ENCODE measurements around the gene SEC24D.

Gene SEC24D

DNA sequence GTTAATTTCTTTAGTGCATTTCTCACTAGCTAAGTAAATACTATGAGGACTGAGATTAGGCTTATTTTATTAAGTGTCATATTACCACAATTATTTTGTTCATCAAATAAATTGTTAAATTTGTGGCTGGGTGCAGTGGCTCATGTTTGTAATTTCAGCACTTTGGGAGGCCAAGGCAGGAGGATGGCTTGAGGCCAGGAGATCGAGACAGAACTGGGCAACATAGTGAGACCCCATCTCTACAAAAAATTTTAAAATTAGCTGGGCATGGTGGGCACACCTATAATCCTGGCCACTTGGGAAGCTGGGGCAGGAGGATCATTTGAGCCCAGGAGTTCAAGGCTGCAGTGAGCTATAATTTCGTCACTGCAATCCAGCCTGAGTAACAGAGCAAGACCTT is 6.8 kb downstream of the SEC24D start:
- H3K27ac ChIP-seq (ENCODE audit: low read depth, low read length, poor library complexity, severe bottlenecking) = no peak overlapping the region
- no peak overlapping the region for H3K4me2 ChIP-seq (ENCODE audit: low read length)
- H3K27me3 ChIP-seq (ENCODE audit: insufficient read depth, low read length) = no peaks in the 10 kb centered on the region
- H3K79me2 ChIP-seq (ENCODE audit: insufficient read depth, low read length) = no peaks in the 10 kb centered on the region
- no peak overlapping the region for H2AFZ ChIP-seq (ENCODE audit: low read length)
- peaks cover 19% of the 10 kb centered on the region; the same call in 1 of the 2 replicates for H3K36me3 ChIP-seq (ENCODE audit: insufficient read depth, low read length)
- no peak overlapping the region for H3K4me3 ChIP-seq (ENCODE audit: low read depth, low read length, poor library complexity, severe bottlenecking)
- H3K9me2 ChIP-seq (ENCODE audit: low read depth, low read length) = no peaks in the 10 kb centered on the region
- no peaks in the 10 kb centered on the region for H4K20me1 ChIP-seq (ENCODE audit: insufficient read depth, low read length)
- H3F3A ChIP-seq (ENCODE audit: insufficient read depth, low read length) = no peaks in the 10 kb centered on the region
- TF ChIP-seq EZH2 (IDR thresholded peaks at IDR 0.05; ENCODE audit: borderline replicate concordance, low read length) = no peak
- TF ChIP-seq, protein P1, sequence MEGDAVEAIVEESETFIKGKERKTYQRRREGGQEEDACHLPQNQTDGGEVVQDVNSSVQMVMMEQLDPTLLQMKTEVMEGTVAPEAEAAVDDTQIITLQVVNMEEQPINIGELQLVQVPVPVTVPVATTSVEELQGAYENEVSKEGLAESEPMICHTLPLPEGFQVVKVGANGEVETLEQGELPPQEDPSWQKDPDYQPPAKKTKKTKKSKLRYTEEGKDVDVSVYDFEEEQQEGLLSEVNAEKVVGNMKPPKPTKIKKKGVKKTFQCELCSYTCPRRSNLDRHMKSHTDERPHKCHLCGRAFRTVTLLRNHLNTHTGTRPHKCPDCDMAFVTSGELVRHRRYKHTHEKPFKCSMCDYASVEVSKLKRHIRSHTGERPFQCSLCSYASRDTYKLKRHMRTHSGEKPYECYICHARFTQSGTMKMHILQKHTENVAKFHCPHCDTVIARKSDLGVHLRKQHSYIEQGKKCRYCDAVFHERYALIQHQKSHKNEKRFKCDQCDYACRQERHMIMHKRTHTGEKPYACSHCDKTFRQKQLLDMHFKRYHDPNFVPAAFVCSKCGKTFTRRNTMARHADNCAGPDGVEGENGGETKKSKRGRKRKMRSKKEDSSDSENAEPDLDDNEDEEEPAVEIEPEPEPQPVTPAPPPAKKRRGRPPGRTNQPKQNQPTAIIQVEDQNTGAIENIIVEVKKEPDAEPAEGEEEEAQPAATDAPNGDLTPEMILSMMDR (IDR thresholded peaks at IDR 0.05; ENCODE audit: low read length) = no peak
- peaks cover 4% of the 10 kb centered on the region for H3K4me1 ChIP-seq (ENCODE audit: insufficient read depth, low read length, severe bottlenecking)
- H3K9ac ChIP-seq (ENCODE audit: low read length) = no peak overlapping the region
- H3K9me3 ChIP-seq (ENCODE audit: low read length) = no peaks in the 10 kb centered on the region

DNA sequence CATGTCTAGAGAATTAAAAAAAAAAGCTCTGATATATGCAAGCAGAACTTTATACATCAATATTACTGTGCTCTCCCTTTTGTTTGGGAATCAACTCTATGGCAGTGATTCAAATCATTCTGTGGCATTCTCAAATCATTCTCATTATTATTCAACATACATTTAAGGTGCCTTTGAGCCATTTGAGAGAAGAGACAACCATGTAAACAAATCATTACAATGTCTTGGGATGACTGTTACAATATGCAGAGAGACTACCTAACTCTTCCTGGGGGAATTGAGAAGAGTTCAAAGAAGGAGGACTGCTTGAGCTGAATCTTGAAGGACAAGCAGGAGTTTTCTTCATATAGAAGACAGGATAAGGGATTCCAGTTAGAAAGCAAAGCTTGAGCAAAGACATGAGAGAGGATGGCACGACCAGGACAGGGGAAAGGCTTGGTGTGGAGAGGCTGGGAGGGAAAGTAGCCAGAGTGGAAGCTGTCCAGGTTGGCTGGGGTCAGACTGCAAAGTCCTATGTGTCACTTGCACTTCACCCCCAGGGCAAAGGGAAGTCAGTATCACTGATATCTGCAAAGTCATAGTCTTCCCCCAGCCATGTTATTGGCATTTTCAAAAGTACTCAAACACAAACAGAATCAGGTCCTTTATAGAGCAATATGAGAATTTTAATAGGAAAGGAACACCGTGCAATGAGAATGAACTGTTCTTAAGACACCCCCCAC is 9.0 kb downstream of the SEC24D start:
- Histone ChIP-seq H3K4me1 (ENCODE audit: insufficient read depth, low read length, severe bottlenecking) (no peaks in the 10 kb centered on the region), H3K9me2 (ENCODE audit: low read depth, low read length) (no peaks in the 10 kb centered on the region), H3K27ac (ENCODE audit: low read depth, low read length, poor library complexity, severe bottlenecking) (no peak overlapping the region), H3K36me3 (ENCODE audit: insufficient read depth, low read length) (peaks cover 18% of the 10 kb centered on the region; the same call in 1 of the 2 replicates), H3K4me3 (ENCODE audit: low read depth, low read length, poor library complexity, severe bottlenecking) (no peak overlapping the region), H3K4me2 (ENCODE audit: low read length) (no peak overlapping the region), H3K79me2 (ENCODE audit: insufficient read depth, low read length) (no peaks in the 10 kb centered on the region), H3K27me3 (ENCODE audit: insufficient read depth, low read length) (no peaks in the 10 kb centered on the region), H3F3A (ENCODE audit: insufficient read depth, low read length) (no peaks in the 10 kb centered on the region), H4K20me1 (ENCODE audit: insufficient read depth, low read length) (no peaks in the 10 kb centered on the region), H3K9ac (ENCODE audit: low read length) (no peak overlapping the region), H2AFZ (ENCODE audit: low read length) (no peak overlapping the region), H3K9me3 (ENCODE audit: low read length) (no peaks in the 10 kb centered on the region)
- TF ChIP-seq, protein P1 (IDR thresholded peaks at IDR 0.05; ENCODE audit: low read length) = no peak
- TF ChIP-seq EZH2 (IDR thresholded peaks at IDR 0.05; ENCODE audit: borderline replicate concordance, low read length) = no peak

DNA sequence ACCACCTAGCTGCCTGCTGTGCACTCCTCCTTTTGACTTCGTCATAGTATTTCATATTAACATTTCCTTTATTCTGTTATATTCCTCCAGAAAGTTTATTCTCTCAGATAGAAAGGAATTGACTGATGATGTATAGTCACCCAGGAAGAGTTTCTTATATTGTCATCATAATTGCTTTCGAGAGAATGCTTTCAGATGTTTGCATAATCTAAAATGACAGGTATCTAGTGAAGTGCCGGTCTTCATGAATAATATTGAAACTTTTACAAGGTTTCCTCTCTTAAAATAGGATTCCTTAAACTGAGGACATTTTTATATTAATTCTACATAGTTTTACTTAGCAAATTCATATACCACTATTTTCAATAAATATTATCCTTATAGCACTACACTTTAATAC is 10.1 kb downstream of the SEC24D start:
- no peak for TF ChIP-seq EZH2 (IDR thresholded peaks at IDR 0.05; ENCODE audit: borderline replicate concordance, low read length)
- TF ChIP-seq, protein P1 (IDR thresholded peaks at IDR 0.05; ENCODE audit: low read length) = no peak
- Histone ChIP-seq H3K9ac (ENCODE audit: low read length) (no peak overlapping the region), H3F3A (ENCODE audit: insufficient read depth, low read length) (no peaks in the 10 kb centered on the region), H3K79me2 (ENCODE audit: insufficient read depth, low read length) (no peaks in the 10 kb centered on the region), H3K4me2 (ENCODE audit: low read length) (no peak overlapping the region), H3K9me2 (ENCODE audit: low read depth, low read length) (no peaks in the 10 kb centered on the region), H4K20me1 (ENCODE audit: insufficient read depth, low read length) (no peaks in the 10 kb centered on the region), H3K36me3 (ENCODE audit: insufficient read depth, low read length) (peaks cover 18% of the 10 kb centered on the region; the same call in 1 of the 2 replicates), H3K4me3 (ENCODE audit: low read depth, low read length, poor library complexity, severe bottlenecking) (no peak overlapping the region), H3K27ac (ENCODE audit: low read depth, low read length, poor library complexity, severe bottlenecking) (no peak overlapping the region), H3K27me3 (ENCODE audit: insufficient read depth, low read length) (no peaks in the 10 kb centered on the region), H2AFZ (ENCODE audit: low read length) (no peak overlapping the region), H3K9me3 (ENCODE audit: low read length) (no peaks in the 10 kb centered on the region), H3K4me1 (ENCODE audit: insufficient read depth, low read length, severe bottlenecking) (no peaks in the 10 kb centered on the region)
